ENCODE results near the gene SSC4D.

- TF ChIP-seq CTCF (IDR thresholded peaks at IDR 0.05; ENCODE audit: control extremely low read depth in 1 of 3, insufficient read depth in 1 of 3, low read depth in 1 of 3, low read length in 3 of 3) (no peak), ATF2 (IDR thresholded peaks at IDR 0.05; ENCODE audit: low read length) (no peak), EGR1 (IDR thresholded peaks at IDR 0.05; ENCODE audit: borderline replicate concordance, low read depth, low read length) (no peak), JUN (IDR thresholded peaks at IDR 0.05; ENCODE audit: low read depth, low read length) (no peak), CHD7 (IDR thresholded peaks at IDR 0.05; ENCODE audit: insufficient replicate concordance, low read length) (no peak), CHD1 (IDR thresholded peaks at IDR 0.05; ENCODE audit: low read depth, low read length) (no peak), SRF (IDR thresholded peaks at IDR 0.05; ENCODE audit: low read depth, low read length) (no peak)
Observed at GRCh38 chr7:76368190-76368589, 41.3 kb downstream of the SSC4D start.
